H1 (cell line): ENCODE data around the gene LANCL2. TPM values are rescaled to one million over a fixed set of nuclear protein-coding genes. Genes with fewer than 3 reads are reported as not detected.

Experiments used
- GABPA ChIP-seq: IDR thresholded peaks from 2 replicates; pipeline ENCODE4 v1.6.1; 2011; ENCODE audit warnings: mild to moderate bottlenecking, low read length, moderate library complexity, borderline replicate concordance; ENCODE audit not compliant: insufficient read depth
- TAF7 ChIP-seq: optimal IDR thresholded peaks from 2 replicates; pipeline ENCODE3; 2011; ENCODE audit warnings: low read depth, mild to moderate bottlenecking, inconsistent platforms, low read length, moderate library complexity, borderline replicate concordance
- polyA plus RNA-seq, 7 experiments: library from polyadenylated mRNA; depleted of rRNA in 3 of 7; stranded (reverse) in 5 of 7; unstranded in 2 of 7; fragments of >200 nt in 5 of 7; fragments of 200-250 nt in 2 of 7; gene quantifications; 1 replicate in 5 of 7; 2 replicates in 1 of 7; 4 replicates in 1 of 7; pipeline versions ENCODE4 v1.2.1 to v1.2.3, GENCODE V29; 2011 to 2013; ENCODE audit warnings: missing spikeins in 2 of 7, mixed read lengths in 2 of 7
- total RNA-seq: library from RNA; stranded (reverse); fragmentation: NEBNext Ultra II Directional; extraction: Animal tissue kit (Norgen Biotek cat#: 25700); gene quantifications from 2 replicates; pipeline ENCODE4 v1.2.1, GENCODE V29; 2021
- TF ChIP-seq, protein P1 (sequence below): fragments of 300-600 bp; sonication (generic); IDR thresholded peaks from 2 replicates; pipeline ENCODE4 v1.7.1; 2012; ENCODE audit warnings: low read length, moderate library complexity, mild to moderate bottlenecking, inconsistent platforms; ENCODE audit not compliant: insufficient replicate concordance

Gene LANCL2
- total and polyA plus RNA-seq, 2 of the 8 experiments (the other 6 are each of a cell fraction or from before 2014, with no cell fraction given), result 9.2 to 9.5 TPM

- no peak for TF ChIP-seq TAF7
- TF ChIP-seq GABPA, result no peak
- TF ChIP-seq, protein P1, sequence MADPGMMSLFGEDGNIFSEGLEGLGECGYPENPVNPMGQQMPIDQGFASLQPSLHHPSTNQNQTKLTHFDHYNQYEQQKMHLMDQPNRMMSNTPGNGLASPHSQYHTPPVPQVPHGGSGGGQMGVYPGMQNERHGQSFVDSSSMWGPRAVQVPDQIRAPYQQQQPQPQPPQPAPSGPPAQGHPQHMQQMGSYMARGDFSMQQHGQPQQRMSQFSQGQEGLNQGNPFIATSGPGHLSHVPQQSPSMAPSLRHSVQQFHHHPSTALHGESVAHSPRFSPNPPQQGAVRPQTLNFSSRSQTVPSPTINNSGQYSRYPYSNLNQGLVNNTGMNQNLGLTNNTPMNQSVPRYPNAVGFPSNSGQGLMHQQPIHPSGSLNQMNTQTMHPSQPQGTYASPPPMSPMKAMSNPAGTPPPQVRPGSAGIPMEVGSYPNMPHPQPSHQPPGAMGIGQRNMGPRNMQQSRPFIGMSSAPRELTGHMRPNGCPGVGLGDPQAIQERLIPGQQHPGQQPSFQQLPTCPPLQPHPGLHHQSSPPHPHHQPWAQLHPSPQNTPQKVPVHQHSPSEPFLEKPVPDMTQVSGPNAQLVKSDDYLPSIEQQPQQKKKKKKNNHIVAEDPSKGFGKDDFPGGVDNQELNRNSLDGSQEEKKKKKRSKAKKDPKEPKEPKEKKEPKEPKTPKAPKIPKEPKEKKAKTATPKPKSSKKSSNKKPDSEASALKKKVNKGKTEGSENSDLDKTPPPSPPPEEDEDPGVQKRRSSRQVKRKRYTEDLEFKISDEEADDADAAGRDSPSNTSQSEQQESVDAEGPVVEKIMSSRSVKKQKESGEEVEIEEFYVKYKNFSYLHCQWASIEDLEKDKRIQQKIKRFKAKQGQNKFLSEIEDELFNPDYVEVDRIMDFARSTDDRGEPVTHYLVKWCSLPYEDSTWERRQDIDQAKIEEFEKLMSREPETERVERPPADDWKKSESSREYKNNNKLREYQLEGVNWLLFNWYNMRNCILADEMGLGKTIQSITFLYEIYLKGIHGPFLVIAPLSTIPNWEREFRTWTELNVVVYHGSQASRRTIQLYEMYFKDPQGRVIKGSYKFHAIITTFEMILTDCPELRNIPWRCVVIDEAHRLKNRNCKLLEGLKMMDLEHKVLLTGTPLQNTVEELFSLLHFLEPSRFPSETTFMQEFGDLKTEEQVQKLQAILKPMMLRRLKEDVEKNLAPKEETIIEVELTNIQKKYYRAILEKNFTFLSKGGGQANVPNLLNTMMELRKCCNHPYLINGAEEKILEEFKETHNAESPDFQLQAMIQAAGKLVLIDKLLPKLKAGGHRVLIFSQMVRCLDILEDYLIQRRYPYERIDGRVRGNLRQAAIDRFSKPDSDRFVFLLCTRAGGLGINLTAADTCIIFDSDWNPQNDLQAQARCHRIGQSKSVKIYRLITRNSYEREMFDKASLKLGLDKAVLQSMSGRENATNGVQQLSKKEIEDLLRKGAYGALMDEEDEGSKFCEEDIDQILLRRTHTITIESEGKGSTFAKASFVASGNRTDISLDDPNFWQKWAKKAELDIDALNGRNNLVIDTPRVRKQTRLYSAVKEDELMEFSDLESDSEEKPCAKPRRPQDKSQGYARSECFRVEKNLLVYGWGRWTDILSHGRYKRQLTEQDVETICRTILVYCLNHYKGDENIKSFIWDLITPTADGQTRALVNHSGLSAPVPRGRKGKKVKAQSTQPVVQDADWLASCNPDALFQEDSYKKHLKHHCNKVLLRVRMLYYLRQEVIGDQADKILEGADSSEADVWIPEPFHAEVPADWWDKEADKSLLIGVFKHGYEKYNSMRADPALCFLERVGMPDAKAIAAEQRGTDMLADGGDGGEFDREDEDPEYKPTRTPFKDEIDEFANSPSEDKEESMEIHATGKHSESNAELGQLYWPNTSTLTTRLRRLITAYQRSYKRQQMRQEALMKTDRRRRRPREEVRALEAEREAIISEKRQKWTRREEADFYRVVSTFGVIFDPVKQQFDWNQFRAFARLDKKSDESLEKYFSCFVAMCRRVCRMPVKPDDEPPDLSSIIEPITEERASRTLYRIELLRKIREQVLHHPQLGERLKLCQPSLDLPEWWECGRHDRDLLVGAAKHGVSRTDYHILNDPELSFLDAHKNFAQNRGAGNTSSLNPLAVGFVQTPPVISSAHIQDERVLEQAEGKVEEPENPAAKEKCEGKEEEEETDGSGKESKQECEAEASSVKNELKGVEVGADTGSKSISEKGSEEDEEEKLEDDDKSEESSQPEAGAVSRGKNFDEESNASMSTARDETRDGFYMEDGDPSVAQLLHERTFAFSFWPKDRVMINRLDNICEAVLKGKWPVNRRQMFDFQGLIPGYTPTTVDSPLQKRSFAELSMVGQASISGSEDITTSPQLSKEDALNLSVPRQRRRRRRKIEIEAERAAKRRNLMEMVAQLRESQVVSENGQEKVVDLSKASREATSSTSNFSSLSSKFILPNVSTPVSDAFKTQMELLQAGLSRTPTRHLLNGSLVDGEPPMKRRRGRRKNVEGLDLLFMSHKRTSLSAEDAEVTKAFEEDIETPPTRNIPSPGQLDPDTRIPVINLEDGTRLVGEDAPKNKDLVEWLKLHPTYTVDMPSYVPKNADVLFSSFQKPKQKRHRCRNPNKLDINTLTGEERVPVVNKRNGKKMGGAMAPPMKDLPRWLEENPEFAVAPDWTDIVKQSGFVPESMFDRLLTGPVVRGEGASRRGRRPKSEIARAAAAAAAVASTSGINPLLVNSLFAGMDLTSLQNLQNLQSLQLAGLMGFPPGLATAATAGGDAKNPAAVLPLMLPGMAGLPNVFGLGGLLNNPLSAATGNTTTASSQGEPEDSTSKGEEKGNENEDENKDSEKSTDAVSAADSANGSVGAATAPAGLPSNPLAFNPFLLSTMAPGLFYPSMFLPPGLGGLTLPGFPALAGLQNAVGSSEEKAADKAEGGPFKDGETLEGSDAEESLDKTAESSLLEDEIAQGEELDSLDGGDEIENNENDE, result no peak
Observed at GRCh38 chr7:55381696-55382095, 16.6 kb downstream of the LANCL2 start (continued).
